AG09319 (cell line): Measurements from ENCODE around the gene MFN1.

Experiments
- DNase-seq: peaks from one replicate; pipeline ENCODE4 v3.0.0-alpha.2; 2010; ENCODE audit warnings: low read depth; ENCODE audit errors: extremely low read depth
- CTCF ChIP-seq: IDR thresholded peaks from 2 replicates; pipeline ENCODE4 v1.5.1; 2011; ENCODE audit warnings: low read depth, mild to moderate bottlenecking, inconsistent platforms, low read length, moderate library complexity

MFN1 gene

GRCh38 chr3:179308001-179308400 lies 39.5 kb upstream of the MFN1 start:
- DNase-seq = no peak
- TF ChIP-seq CTCF = no peak

DNA sequence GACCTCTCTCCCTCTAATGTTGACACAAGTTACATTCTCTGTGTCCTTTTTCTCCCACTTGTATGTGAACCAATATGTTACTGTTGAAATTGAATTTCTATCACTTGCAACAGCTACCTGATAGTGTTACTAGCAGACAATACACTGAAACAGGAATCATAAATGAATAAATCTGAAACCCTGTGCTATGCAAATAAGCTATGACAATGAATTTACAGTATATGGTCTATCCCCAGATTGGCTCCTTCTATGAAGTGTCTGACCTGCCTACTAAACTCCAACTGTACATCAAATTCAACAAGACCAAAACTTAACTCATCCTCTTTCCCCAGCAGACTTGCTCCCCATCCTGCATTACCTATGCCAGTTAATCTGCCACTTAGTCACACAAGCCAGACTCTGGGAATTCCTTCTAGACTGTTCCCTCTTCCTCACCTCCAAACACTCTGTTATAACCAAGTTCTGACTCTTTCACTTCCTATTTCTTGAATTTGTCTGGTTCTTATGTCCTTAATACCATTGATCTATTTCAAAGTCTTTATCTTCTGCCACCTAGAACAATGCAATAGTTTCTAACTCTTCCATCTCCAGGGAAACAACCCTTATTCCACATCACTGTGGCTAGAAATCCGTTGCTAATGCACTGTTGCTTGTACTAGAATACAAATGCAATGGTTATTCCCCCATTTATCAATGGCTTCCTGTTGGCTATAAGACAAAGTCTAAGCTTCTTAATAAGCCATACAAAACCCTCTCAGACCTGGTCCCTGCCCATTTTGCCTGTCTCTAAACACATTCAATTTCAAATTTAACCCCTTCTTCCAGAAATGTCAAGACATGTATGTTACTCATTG lies 38.1 kb upstream of the MFN1 start:
- no peak for TF ChIP-seq CTCF
- DNase-seq = no peak

- no peak for DNase-seq
- TF ChIP-seq CTCF = no peak
Measured at GRCh38 chr3:179318876-179319275, 28.6 kb upstream of the MFN1 start.

DNA sequence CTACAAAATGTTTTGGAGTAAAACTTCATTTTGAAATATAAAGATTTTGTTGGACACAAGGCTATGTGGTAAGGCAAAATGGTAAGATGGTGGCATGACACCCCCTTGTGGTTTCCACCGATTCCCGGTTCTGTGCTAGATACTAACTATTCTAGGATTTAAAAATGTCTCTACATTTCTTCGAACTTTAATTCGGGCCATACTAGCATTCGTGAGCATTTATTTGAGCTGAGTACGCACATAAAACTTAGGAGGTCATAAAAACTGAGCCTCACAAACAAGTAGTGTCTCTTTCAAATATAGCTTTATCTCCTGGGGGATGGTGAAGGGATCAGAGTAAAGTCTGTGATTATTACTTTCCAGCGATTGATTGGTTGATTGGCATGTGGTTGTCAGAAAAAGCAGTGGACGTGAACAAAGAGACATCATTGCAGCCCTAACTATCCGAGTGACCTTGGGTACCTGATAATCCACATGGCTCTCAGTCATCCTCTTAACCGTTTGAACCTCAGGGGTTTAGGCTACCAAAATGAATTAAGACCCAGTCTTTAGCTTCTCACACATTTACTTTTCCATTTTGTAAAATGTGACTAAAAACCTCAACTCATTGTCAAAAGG lies 25.7 kb upstream of the MFN1 start:
- no peak for DNase-seq
- TF ChIP-seq CTCF = peak; percentile 65

GRCh38 chr3:179322286-179323196 lies 25.0 kb upstream of the MFN1 start, which contains the start of gene ZNF639:
TSS of gene ZNF639 (plus strand) at chr3:179323031. CDS start at chr3:179328294, 5,263 bp downstream.
- peak; percentile 67 for DNase-seq
- peak; percentile 49 for TF ChIP-seq CTCF

DNA sequence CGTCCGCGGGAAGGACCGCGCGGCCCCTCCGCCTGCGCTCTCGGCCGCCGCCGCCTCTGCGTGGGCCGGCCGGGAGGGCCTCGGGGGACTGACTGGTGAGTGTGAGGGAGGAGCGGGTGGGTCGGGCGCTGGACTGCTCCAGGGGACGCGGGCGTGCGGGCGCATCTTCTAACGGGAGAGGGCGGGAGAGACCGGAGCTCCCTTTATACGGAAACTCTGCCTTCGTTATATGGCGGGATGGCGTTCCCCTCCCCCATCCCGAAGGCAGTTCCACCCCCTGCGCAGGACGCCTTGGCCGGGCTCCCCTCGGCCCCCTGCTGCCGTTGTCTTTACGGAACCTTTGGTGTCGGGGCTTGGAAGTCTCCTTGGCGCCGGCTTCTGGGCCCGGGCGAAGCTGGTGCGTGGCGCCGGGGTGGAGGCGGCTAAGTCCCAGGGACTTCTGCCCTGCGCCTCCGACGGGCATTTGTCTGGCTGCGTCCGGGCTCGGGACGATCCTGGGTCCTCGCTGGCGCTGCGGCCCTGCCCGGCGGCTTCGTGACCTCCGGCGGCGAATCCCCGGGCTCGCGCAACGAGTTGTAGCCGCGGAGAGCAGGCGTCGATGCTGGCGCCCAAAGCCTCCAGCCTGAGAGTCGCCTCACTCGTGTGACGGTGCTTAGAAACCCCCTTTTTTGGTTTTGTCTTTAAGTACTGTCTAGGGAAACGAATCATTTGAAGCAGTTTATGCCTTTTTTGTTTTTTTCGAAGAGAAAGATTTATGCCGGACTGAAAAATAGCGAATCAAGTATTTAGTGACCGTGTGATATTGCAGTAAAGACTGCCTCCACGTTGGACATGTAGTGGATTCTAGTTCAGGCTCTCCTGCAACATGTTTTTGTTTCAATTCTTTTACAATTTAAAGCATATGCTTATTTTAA lies 24.1 kb upstream of the MFN1 start:
- no peak for TF ChIP-seq CTCF
- no peak for DNase-seq
